ENCODE data around the gene LNX1. TPM values are rescaled to one million over a fixed set of nuclear protein-coding genes. Genes with fewer than 3 reads are reported as not detected.

The LNX1 gene
- total and polyA plus RNA-seq, 2 of the 8 experiments (the other 6 are each of a cell fraction or from before 2014, with no cell fraction given) = 2.7 to 3.8 TPM

GRCh38 chr4:53436251-53436650, 155.0 kb downstream of the LNX1 start:
- TF ChIP-seq SP4 (IDR thresholded peaks at IDR 0.05; ENCODE audit: low read length) (no peak), EP300 (IDR thresholded peaks at IDR 0.05; ENCODE audit: borderline replicate concordance in 1 of 2, low read depth in 2 of 2, low read length in 2 of 2) (no peak), SAP30 (IDR thresholded peaks at IDR 0.05; ENCODE audit: insufficient read depth, insufficient replicate concordance, low read length) (no peak)
- POLR2A ChIA-PET (ENCODE audit: partially characterized antibody) = no interaction called here
- Histone ChIP-seq H3K79me2 (ENCODE audit: control insufficient read depth in 1 of 2, insufficient read depth in 2 of 2, low read length in 2 of 2) (peaks cover 0 to 2% of the 10 kb centered on the region in 2 experiments; a peak in 1 of 4 replicates), H2BK120ac (replicated peaks; ENCODE audit: low read depth, low read length) (no peak overlapping the region), H3K9me3 (ENCODE audit: insufficient read depth in 2 of 2, low read depth in 1 of 2, low read length in 1 of 2) (no peaks in the 10 kb centered on the region), H4K5ac (ENCODE audit: insufficient read length, low read depth, low read length) (no peak overlapping the region), H4K91ac (replicated peaks; ENCODE audit: insufficient read length, low read length) (no peak overlapping the region), H3K9ac (replicated peaks in 1 of 4; ENCODE audit: extremely low read depth in 1 of 4, low read depth in 3 of 4, low read length in 3 of 4) (no peak overlapping the region), H3K23me2 (ENCODE audit: low read depth, low read length) (no peaks in the 10 kb centered on the region), H2BK15ac (ENCODE audit: low read length) (no peak overlapping the region), H3K27me3 (replicated peaks in 1 of 4; ENCODE audit: control insufficient read depth in 3 of 4, extremely low read depth in 1 of 4, insufficient read depth in 3 of 4, low read length in 3 of 4) (no peaks in the 10 kb centered on the region), H3K27ac (ENCODE audit: low read depth, low read length) (no peak overlapping the region), H2AFZ (ENCODE audit: low read length) (no peak overlapping the region), H3K18ac (ENCODE audit: extremely low read depth, low read length) (no peak overlapping the region), H3K14ac (ENCODE audit: insufficient read length) (no peak overlapping the region), H3K4me1 (replicated peaks in 1 of 4; ENCODE audit: control insufficient read depth in 3 of 4, insufficient read depth in 4 of 4, low read length in 3 of 4) (no peaks in the 10 kb centered on the region), H2AK5ac (ENCODE audit: low read depth, low read length) (no peak overlapping the region), H4K8ac (ENCODE audit: extremely low read depth, insufficient read depth, low read length) (no peak overlapping the region), H3K4me2 (ENCODE audit: insufficient read depth in 1 of 2, low read depth in 2 of 2, low read length in 2 of 2) (no peak overlapping the region), H3K56ac (replicated peaks; ENCODE audit: insufficient read length, low read depth, low read length) (no peak overlapping the region), H3K4ac (replicated peaks; ENCODE audit: insufficient read length, low read depth, low read length) (no peak overlapping the region), H2BK5ac (ENCODE audit: low read depth, low read length) (no peak overlapping the region), H3K23ac (ENCODE audit: insufficient read length) (no peak overlapping the region), H2BK20ac (ENCODE audit: low read length) (no peak overlapping the region), H3K36me3 (ENCODE audit: control insufficient read depth in 2 of 4, insufficient read depth in 4 of 4, low read length in 3 of 4) (peaks cover 0 to 13% (median 2%) of the 10 kb centered on the region in 4 experiments; a peak in 2 of 8 replicates), H2BK12ac (ENCODE audit: low read depth, low read length) (no peak overlapping the region), H3K79me1 (ENCODE audit: low read depth, low read length) (no peaks in the 10 kb centered on the region), H3K4me3 (ENCODE audit: extremely low read depth in 1 of 4, insufficient read depth in 2 of 4, low read depth in 3 of 4, low read length in 4 of 4) (no peak overlapping the region), H4K20me1 (replicated peaks in 1 of 2; ENCODE audit: control insufficient read depth in 1 of 2, insufficient read depth in 2 of 2, low read length in 2 of 2) (no peaks in the 10 kb centered on the region)
- WGBS, 2 experiments (ENCODE audit: extremely low coverage in 1 of 2, insufficient coverage in 1 of 2, insufficient read length in 1 of 2, insufficient replicate concordance in 2 of 2, low coverage in 1 of 2, low lambda C conversion rate in 2 of 2, missing lambda C conversion rate in 1 of 2) = 83% methylated on average over 1 of the region's 1 CpG; no CpG with 5 or more reads in 1 of the 2 experiments
- DNase-seq (ENCODE audit: low read depth in 1 of 2, low spot score in 2 of 2) = no peak
- no peak for FAIRE-seq
- CTCF ChIA-PET (ENCODE audit: partially characterized antibody) = interaction anchor here (0.6 to 1.9 kb wide), 3 partner anchors 41 to 796 kb away, joined by 3 to 4 read pairs (median 3); no protein-coding TSS in a partner anchor

Measured in H1 (cell line).